NT2/D1 (cell line): ENCODE measurements around the gene CACNA2D3.

ENCODE experiments used
- YY1 ChIP-seq: IDR thresholded peaks from 2 replicates; pipeline ENCODE4 v1.6.1; 2011; ENCODE audit not compliant: insufficient read length, insufficient read depth
- ZNF274 ChIP-seq: IDR thresholded peaks from 2 replicates; pipeline ENCODE4 v1.6.1; 2011; ENCODE audit warnings: mild to moderate bottlenecking, low read depth, low read length

GRCh38 chr3:55090291-55090690, 967.9 kb downstream of the CACNA2D3 start:
- TF ChIP-seq ZNF274 = no peak
- TF ChIP-seq YY1 = no peak
